Brain microvascular endothelial cell (primary cell): ENCODE data around the gene CPNE1.

Experiments
- DNase-seq: peaks from one replicate; pipeline ENCODE4 v3.0.0-alpha.2; 2020
- H3K27ac ChIP-seq: fragments of 250-450 bp; sonication (Bioruptor Pico); 2 replicates; pipeline ENCODE4 v1.5.1; 2020; ENCODE audit warnings: mild to moderate bottlenecking, moderate library complexity
- H3K27me3 ChIP-seq: fragments of 250-450 bp; sonication (Bioruptor Pico); replicated peaks from 2 replicates; pipeline ENCODE4 v1.5.1; 2020; ENCODE audit warnings: mild to moderate bottlenecking
- H3K36me3 ChIP-seq: fragments of 250-450 bp; sonication (Bioruptor Pico); replicated peaks from 2 replicates; pipeline ENCODE4 v1.5.1; 2020; ENCODE audit warnings: mild to moderate bottlenecking
- H3K4me3 ChIP-seq: 2 replicates; pipeline ENCODE4 v1.5.1; 2011; ENCODE audit warnings: low read depth, mild to moderate bottlenecking, control low read depth, low read length, moderate library complexity
- CTCF ChIP-seq: IDR thresholded peaks from 2 replicates; pipeline ENCODE4 v1.5.1; 2011; ENCODE audit warnings: low read depth, mild to moderate bottlenecking, moderate library complexity, low read length, control low read depth, inconsistent platforms; ENCODE audit errors: missing control alignments
- in situ Hi-C: cut with HindIII; loops from 2 replicates; pipeline ENCODE4 v1.10.0; 2017; ENCODE audit warnings: low sequenced_read_pairs, low pct_ligation_motif_present

Gene CPNE1

GRCh38 chr20:35665949-35666288 lies 1.2 kb upstream of the CPNE1 start:
- in situ Hi-C loops = no loop called here
- no peaks in the 10 kb centered on the region for H3K27me3 ChIP-seq
- no peak overlapping the region for H3K27ac ChIP-seq
- no peak for DNase-seq
- no peak for TF ChIP-seq CTCF
- H3K36me3 ChIP-seq = peaks cover 13% of the 10 kb centered on the region
- no peak overlapping the region for H3K4me3 ChIP-seq

GRCh38 chr20:35663516-35664465 lies 909 bp downstream of the CPNE1 start:
- DNase-seq = peak; percentile 11
- Histone ChIP-seq H3K27ac (peak overlapping the region; percentile 95), H3K27me3 (no peaks in the 10 kb centered on the region), H3K36me3 (no peaks in the 10 kb centered on the region), H3K4me3 (peak overlapping the region; percentile 92)
- TF ChIP-seq CTCF = peak; percentile 6
- in situ Hi-C loops = no loop called here

GRCh38 chr20:35662551-35662950 lies 2.1 kb downstream of the CPNE1 start:
- DNase-seq = no peak
- in situ Hi-C loops = no loop called here
- no peak for TF ChIP-seq CTCF
- no peaks in the 10 kb centered on the region for H3K27me3 ChIP-seq
- H3K4me3 ChIP-seq = peak overlapping the region; percentile 35
- no peaks in the 10 kb centered on the region for H3K36me3 ChIP-seq
- H3K27ac ChIP-seq = no peak overlapping the region

- Histone ChIP-seq H3K4me3 (peak overlapping the region; percentile 35), H3K27ac (no peak overlapping the region), H3K36me3 (no peaks in the 10 kb centered on the region), H3K27me3 (no peaks in the 10 kb centered on the region)
- no peak for TF ChIP-seq CTCF
- in situ Hi-C loops = no loop called here
- DNase-seq = no peak
Measured at GRCh38 chr20:35661908-35662307, 2.8 kb downstream of the CPNE1 start.

GRCh38 chr20:35661053-35661452 lies 3.6 kb downstream of the CPNE1 start:
- Histone ChIP-seq H3K4me3 (no peak overlapping the region), H3K27me3 (no peaks in the 10 kb centered on the region), H3K27ac (no peak overlapping the region), H3K36me3 (no peaks in the 10 kb centered on the region)
- no peak for DNase-seq
- no peak for TF ChIP-seq CTCF
- in situ Hi-C loops = no loop called here
